HepG2 (cell line): Measurements from ENCODE around the gene PGGT1B.

Experiments
- FOXO1 ChIP-seq: sonication (generic); formaldehyde crosslinking; IDR thresholded peaks from 2 replicates; pipeline ENCODE4 v1.4.0; 2020; ENCODE audit warnings: missing genetic modification reagents
- KLF11 ChIP-seq: IDR thresholded peaks from 2 replicates; pipeline ENCODE4 v1.6.1; 2016; ENCODE audit warnings: missing compliant biosample characterization
- MZF1 ChIP-seq: sonication (generic); formaldehyde crosslinking; IDR thresholded peaks from 2 replicates; pipeline ENCODE4 v1.8.1; 2023; ENCODE audit warnings: mild to moderate bottlenecking, missing genetic modification reagents, borderline replicate concordance
- POLR2AphosphoS5 ChIP-seq: IDR thresholded peaks from 2 replicates; pipeline ENCODE4 v1.6.1; 2012; ENCODE audit warnings: low read depth, low read length
- RAD21 ChIP-seq: fragments of 450-650 bp; formaldehyde crosslinking; IDR thresholded peaks from 2 replicates; pipeline ENCODE4 v1.5.0; 2020; ENCODE audit warnings: mild to moderate bottlenecking
- SUZ12 ChIP-seq: fragments of 150-350 bp; IDR thresholded peaks from 2 replicates; pipeline ENCODE4 v1.6.1; 2014; ENCODE audit warnings: low read depth, low read length
- ZSCAN29 ChIP-seq: sonication (generic); formaldehyde crosslinking; conservative IDR thresholded peaks from 2 replicates; pipeline ENCODE4 v1.4.0; 2020; ENCODE audit warnings: mild to moderate bottlenecking, missing genetic modification reagents
- TF ChIP-seq, protein P1 (sequence below), 2 experiments: fragments of 450-650 bp in 1 of 2; sonication (generic) in 1 of 2; formaldehyde crosslinking; IDR thresholded peaks; 2 replicates each; pipeline versions ENCODE4 v1.5.0 to v1.8.0; 2020 to 2022; ENCODE audit warnings: mild to moderate bottlenecking in 1 of 2, missing genetic modification reagents in 1 of 2
- TF ChIP-seq, protein P2 (sequence below): sonication (generic); formaldehyde crosslinking; IDR thresholded peaks from 2 replicates; pipeline ENCODE4 v1.5.0; 2020; ENCODE audit warnings: mild to moderate bottlenecking, missing genetic modification reagents, moderate library complexity
- TF ChIP-seq, protein P3 (sequence below): sonication (generic); formaldehyde crosslinking; IDR thresholded peaks from 2 replicates; pipeline ENCODE4 v1.4.0; 2020; ENCODE audit warnings: missing genetic modification reagents
- TF ChIP-seq, protein P4 (sequence below): sonication (generic); formaldehyde crosslinking; conservative IDR thresholded peaks from 2 replicates; pipeline ENCODE4 v1.5.0; 2020; ENCODE audit warnings: missing genetic modification reagents

DNA sequence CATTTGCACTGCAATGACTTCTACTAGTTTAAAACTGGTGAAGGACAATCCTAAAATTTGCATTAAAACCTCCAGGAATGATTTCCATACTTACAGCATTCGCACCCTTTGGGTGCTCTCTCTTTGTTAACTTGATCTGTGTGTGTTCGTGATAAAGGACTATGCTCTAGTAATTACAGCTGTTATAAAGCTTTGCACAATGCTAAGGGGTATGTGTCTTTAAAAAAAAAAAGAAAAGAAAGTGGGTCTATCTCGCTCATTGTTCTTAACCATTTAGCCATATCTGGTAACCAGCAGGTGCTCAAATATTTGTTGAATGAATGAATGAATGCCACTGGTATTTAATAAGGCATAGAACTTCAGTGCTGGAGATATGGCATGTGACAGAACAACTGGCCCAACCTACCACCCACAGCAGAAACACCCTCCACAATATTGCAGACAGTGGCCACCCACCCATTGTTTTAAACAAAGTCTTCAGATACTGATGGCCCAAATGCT lies 101.7 kb downstream of the PGGT1B start:
- TF ChIP-seq, protein P1, sequence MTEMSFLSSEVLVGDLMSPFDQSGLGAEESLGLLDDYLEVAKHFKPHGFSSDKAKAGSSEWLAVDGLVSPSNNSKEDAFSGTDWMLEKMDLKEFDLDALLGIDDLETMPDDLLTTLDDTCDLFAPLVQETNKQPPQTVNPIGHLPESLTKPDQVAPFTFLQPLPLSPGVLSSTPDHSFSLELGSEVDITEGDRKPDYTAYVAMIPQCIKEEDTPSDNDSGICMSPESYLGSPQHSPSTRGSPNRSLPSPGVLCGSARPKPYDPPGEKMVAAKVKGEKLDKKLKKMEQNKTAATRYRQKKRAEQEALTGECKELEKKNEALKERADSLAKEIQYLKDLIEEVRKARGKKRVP (CRISPR knock-in tag; IDR thresholded peaks at IDR 0.05) = no peak
- TF ChIP-seq RAD21 (CRISPR knock-in tag) = no peak
- TF ChIP-seq, protein P2, sequence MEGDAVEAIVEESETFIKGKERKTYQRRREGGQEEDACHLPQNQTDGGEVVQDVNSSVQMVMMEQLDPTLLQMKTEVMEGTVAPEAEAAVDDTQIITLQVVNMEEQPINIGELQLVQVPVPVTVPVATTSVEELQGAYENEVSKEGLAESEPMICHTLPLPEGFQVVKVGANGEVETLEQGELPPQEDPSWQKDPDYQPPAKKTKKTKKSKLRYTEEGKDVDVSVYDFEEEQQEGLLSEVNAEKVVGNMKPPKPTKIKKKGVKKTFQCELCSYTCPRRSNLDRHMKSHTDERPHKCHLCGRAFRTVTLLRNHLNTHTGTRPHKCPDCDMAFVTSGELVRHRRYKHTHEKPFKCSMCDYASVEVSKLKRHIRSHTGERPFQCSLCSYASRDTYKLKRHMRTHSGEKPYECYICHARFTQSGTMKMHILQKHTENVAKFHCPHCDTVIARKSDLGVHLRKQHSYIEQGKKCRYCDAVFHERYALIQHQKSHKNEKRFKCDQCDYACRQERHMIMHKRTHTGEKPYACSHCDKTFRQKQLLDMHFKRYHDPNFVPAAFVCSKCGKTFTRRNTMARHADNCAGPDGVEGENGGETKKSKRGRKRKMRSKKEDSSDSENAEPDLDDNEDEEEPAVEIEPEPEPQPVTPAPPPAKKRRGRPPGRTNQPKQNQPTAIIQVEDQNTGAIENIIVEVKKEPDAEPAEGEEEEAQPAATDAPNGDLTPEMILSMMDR (CRISPR knock-in tag) = no peak
- TF ChIP-seq FOXO1 (CRISPR knock-in tag) = no peak
- TF ChIP-seq, protein P3, sequence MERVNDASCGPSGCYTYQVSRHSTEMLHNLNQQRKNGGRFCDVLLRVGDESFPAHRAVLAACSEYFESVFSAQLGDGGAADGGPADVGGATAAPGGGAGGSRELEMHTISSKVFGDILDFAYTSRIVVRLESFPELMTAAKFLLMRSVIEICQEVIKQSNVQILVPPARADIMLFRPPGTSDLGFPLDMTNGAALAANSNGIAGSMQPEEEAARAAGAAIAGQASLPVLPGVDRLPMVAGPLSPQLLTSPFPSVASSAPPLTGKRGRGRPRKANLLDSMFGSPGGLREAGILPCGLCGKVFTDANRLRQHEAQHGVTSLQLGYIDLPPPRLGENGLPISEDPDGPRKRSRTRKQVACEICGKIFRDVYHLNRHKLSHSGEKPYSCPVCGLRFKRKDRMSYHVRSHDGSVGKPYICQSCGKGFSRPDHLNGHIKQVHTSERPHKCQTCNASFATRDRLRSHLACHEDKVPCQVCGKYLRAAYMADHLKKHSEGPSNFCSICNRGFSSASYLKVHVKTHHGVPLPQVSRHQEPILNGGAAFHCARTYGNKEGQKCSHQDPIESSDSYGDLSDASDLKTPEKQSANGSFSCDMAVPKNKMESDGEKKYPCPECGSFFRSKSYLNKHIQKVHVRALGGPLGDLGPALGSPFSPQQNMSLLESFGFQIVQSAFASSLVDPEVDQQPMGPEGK (CRISPR knock-in tag) = no peak
- TF ChIP-seq MZF1 (CRISPR knock-in tag) = no peak
- TF ChIP-seq, protein P4, sequence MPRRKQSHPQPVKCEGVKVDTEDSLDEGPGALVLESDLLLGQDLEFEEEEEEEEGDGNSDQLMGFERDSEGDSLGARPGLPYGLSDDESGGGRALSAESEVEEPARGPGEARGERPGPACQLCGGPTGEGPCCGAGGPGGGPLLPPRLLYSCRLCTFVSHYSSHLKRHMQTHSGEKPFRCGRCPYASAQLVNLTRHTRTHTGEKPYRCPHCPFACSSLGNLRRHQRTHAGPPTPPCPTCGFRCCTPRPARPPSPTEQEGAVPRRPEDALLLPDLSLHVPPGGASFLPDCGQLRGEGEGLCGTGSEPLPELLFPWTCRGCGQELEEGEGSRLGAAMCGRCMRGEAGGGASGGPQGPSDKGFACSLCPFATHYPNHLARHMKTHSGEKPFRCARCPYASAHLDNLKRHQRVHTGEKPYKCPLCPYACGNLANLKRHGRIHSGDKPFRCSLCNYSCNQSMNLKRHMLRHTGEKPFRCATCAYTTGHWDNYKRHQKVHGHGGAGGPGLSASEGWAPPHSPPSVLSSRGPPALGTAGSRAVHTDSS (CRISPR knock-in tag) = no peak
- TF ChIP-seq KLF11 = no peak
- no peak for TF ChIP-seq POLR2AphosphoS5
- no peak for TF ChIP-seq ZSCAN29
- no peak for TF ChIP-seq SUZ12
